Pulmonary artery endothelial cell (primary cell): ENCODE measurements around the gene FAM83G. TPM values are rescaled to one million over a fixed set of nuclear protein-coding genes. Genes with fewer than 3 reads are reported as not detected.
"Not testable (repeated sequence)": the region's sequence is repeated elsewhere in the genome, so short reads cannot be mapped to it uniquely, and the experiment has no call there.

Source experiments
- DNase-seq: peaks from one replicate; pipeline ENCODE4 v3.0.0-alpha.2; 2011; ENCODE audit warnings: low read depth, low spot score
- total RNA-seq: library from RNA; depleted of rRNA; stranded (reverse); fragments of >200 nt; gene quantifications from 2 replicates; pipeline ENCODE4 v1.2.3, GENCODE V29; 2014

Gene FAM83G
- total RNA-seq, 1 donor from 2014 or later = 13.3 TPM

GRCh38 chr17:18951941-18952842, 52.4 kb downstream of the FAM83G start, which contains the start of gene SLC5A10:
Gene SLC5A10, plus strand, starts transcription at chr17:18952165. Its CDS starts 41 bp downstream, at chr17:18952206.
- no peak for DNase-seq

GRCh38 chr17:18950944-18951905, 53.3 kb downstream of the FAM83G start:
- no peak for DNase-seq

- no peak for DNase-seq
Measured at GRCh38 chr17:18950346-18950745, 54.2 kb downstream of the FAM83G start.

GRCh38 chr17:18949566-18949965, 55.0 kb downstream of the FAM83G start:
- DNase-seq = no peak

- DNase-seq = no peak
Measured at GRCh38 chr17:18948476-18949006, 56.0 kb downstream of the FAM83G start.

- no peak for DNase-seq
Measured at GRCh38 chr17:18947866-18948265, 56.7 kb downstream of the FAM83G start.

- DNase-seq = no peak
Measured at GRCh38 chr17:18946536-18946935, 58.0 kb downstream of the FAM83G start.

GRCh38 chr17:18944646-18945045, 59.9 kb downstream of the FAM83G start:
- DNase-seq = no peak

- DNase-seq = no peak
Measured at GRCh38 chr17:18938692-18939023, 65.9 kb downstream of the FAM83G start.

- no peak for DNase-seq
Measured at GRCh38 chr17:18937981-18938691, 66.4 kb downstream of the FAM83G start.

GRCh38 chr17:18933102-18934058, 71.2 kb downstream of the FAM83G start:
- no peak for DNase-seq

- no peak for DNase-seq
Measured at GRCh38 chr17:18932360-18933055, 72.1 kb downstream of the FAM83G start.

- DNase-seq = no peak
Measured at GRCh38 chr17:18928628-18929125, 75.9 kb downstream of the FAM83G start.

- no peak for DNase-seq
Measured at GRCh38 chr17:18925187-18925586, 79.4 kb downstream of the FAM83G start.

- not testable (repeated sequence) for DNase-seq
Measured at GRCh38 chr17:18922596-18922995, 82.0 kb downstream of the FAM83G start.

- DNase-seq = no peak
Measured at GRCh38 chr17:18921912-18922451, 82.6 kb downstream of the FAM83G start.

- no peak for DNase-seq
Measured at GRCh38 chr17:18921485-18921884, 83.1 kb downstream of the FAM83G start.

- DNase-seq = no peak
Measured at GRCh38 chr17:18920911-18921441, 83.6 kb downstream of the FAM83G start.

GRCh38 chr17:18919963-18920362, 84.6 kb downstream of the FAM83G start:
- no peak for DNase-seq
